Mesenchymal stem cell (in vitro differentiated cells and primary cell): Measurements from ENCODE around the gene RPUSD3.

Source experiments
- DNase-seq: peaks from one replicate; pipeline ENCODE4 v3.0.0-alpha.2; 2013
- H2AFZ ChIP-seq: one replicate; pipeline ENCODE4 v1.6.1; 2013; ENCODE audit warnings: low read depth, mild to moderate bottlenecking, control low read depth, inconsistent platforms, low read length, moderate library complexity
- H2AK5ac ChIP-seq: 2 replicates; pipeline ENCODE4 v1.6.1; 2013; ENCODE audit warnings: low read length, moderate library complexity, mild to moderate bottlenecking, inconsistent platforms; ENCODE audit not compliant: severe bottlenecking
- H2BK120ac ChIP-seq: one replicate; pipeline ENCODE4 v1.6.1; 2013; ENCODE audit warnings: low read depth, mild to moderate bottlenecking, inconsistent platforms, low read length, moderate library complexity
- H2BK12ac ChIP-seq, 2 experiments: one replicate each; pipeline ENCODE4 v1.6.1; 2013; ENCODE audit warnings: inconsistent platforms in 2 of 2, low read length in 2 of 2, mild to moderate bottlenecking in 2 of 2, moderate library complexity in 2 of 2, control low read depth in 1 of 2
- H2BK15ac ChIP-seq: one replicate; pipeline ENCODE4 v1.6.1; 2013; ENCODE audit warnings: mild to moderate bottlenecking, low read depth, inconsistent platforms; ENCODE audit not compliant: poor library complexity, severe bottlenecking
- H2BK5ac ChIP-seq: 2 replicates; pipeline ENCODE4 v1.6.1; 2013; ENCODE audit warnings: low read depth, mild to moderate bottlenecking, low read length, control low read depth, inconsistent platforms; ENCODE audit not compliant: poor library complexity, severe bottlenecking
- H3K14ac ChIP-seq, 2 experiments: one replicate each; pipeline ENCODE4 v1.6.1; 2013; ENCODE audit warnings: inconsistent platforms in 2 of 2, low read length in 2 of 2, control low read depth in 1 of 2, mild to moderate bottlenecking in 1 of 2, moderate library complexity in 1 of 2
- H3K18ac ChIP-seq, 2 experiments: one replicate each; pipeline ENCODE4 v1.6.1; 2013; ENCODE audit warnings: inconsistent platforms in 2 of 2, low read length in 2 of 2, control low read depth in 1 of 2, low read depth in 1 of 2, mild to moderate bottlenecking in 1 of 2
- H3K23ac ChIP-seq, 2 experiments: one replicate each; pipeline ENCODE4 v1.6.1; 2013; ENCODE audit warnings: inconsistent platforms in 2 of 2, low read length in 2 of 2, mild to moderate bottlenecking in 2 of 2, moderate library complexity in 2 of 2, control low read depth in 1 of 2
- H3K27ac ChIP-seq: 2 replicates; pipeline ENCODE4 v1.5.1; 2013; ENCODE audit warnings: mild to moderate bottlenecking, moderate library complexity, low read length, control low read depth, inconsistent platforms; ENCODE audit not compliant: poor library complexity, severe bottlenecking
- H3K27me3 ChIP-seq, 2 experiments: 2 replicates each; pipeline versions ENCODE4 v1.6.1 to v1.7.0; 2013; ENCODE audit warnings: low read length in 2 of 2, mild to moderate bottlenecking in 2 of 2, moderate library complexity in 2 of 2, control low read depth in 1 of 2, inconsistent platforms in 1 of 2; ENCODE audit not compliant: control insufficient read depth in 1 of 2, insufficient read depth in 1 of 2
- H3K36me3 ChIP-seq, 2 experiments: 2 replicates each; pipeline versions ENCODE4 v1.6.1 to v1.7.0; 2013; ENCODE audit warnings: low read length in 2 of 2, control low read depth in 1 of 2, inconsistent platforms in 1 of 2, low read depth in 1 of 2, mild to moderate bottlenecking in 1 of 2; ENCODE audit not compliant: insufficient read depth in 2 of 2, control insufficient read depth in 1 of 2
- H3K4ac ChIP-seq, 2 experiments: one replicate each; pipeline ENCODE4 v1.6.1; 2013; ENCODE audit warnings: inconsistent platforms in 2 of 2, low read length in 2 of 2, mild to moderate bottlenecking in 2 of 2, moderate library complexity in 2 of 2, control low read depth in 1 of 2, low read depth in 1 of 2
- H3K4me1 ChIP-seq: 2 replicates; pipeline ENCODE4 v1.6.1; 2013; ENCODE audit warnings: low read depth, low read length, control low read depth; ENCODE audit not compliant: control insufficient read depth, insufficient read depth
- H3K4me2 ChIP-seq: 2 replicates; pipeline ENCODE4 v1.6.1; 2013; ENCODE audit warnings: low read length, mild to moderate bottlenecking, inconsistent platforms; ENCODE audit not compliant: poor library complexity, severe bottlenecking
- H3K4me3 ChIP-seq, 2 experiments: 2 replicates each; pipeline versions ENCODE4 v1.5.1 to v1.7.0; 2013; ENCODE audit warnings: low read length in 2 of 2, mild to moderate bottlenecking in 2 of 2, control low read depth in 1 of 2, low read depth in 1 of 2; ENCODE audit not compliant: insufficient read depth in 1 of 2
- H3K79me1 ChIP-seq: replicated peaks from 2 replicates; pipeline ENCODE4 v1.6.1; 2013; ENCODE audit warnings: mild to moderate bottlenecking, control low read depth, low read length, inconsistent platforms; ENCODE audit not compliant: poor library complexity, severe bottlenecking
- H3K9ac ChIP-seq: 2 replicates; pipeline ENCODE4 v1.7.0; 2013; ENCODE audit warnings: mild to moderate bottlenecking, low read length, moderate library complexity
- H3K9me3 ChIP-seq: 2 replicates; pipeline ENCODE4 v1.7.0; 2013; ENCODE audit warnings: mild to moderate bottlenecking, low read length; ENCODE audit not compliant: control insufficient read depth
- H4K8ac ChIP-seq: one replicate; pipeline ENCODE4 v1.6.1; 2013; ENCODE audit warnings: inconsistent platforms, mild to moderate bottlenecking, low read length, moderate library complexity
- H4K91ac ChIP-seq: one replicate; pipeline ENCODE4 v1.6.1; 2013; ENCODE audit warnings: mild to moderate bottlenecking, low read length, inconsistent platforms
- WGBS: methylation state at CpG from one replicate; pipeline ENCODE4 v1.1.7; 2013; ENCODE audit warnings: mixed read lengths; 5-methylcytosine and 5-hydroxymethylcytosine counted together

The RPUSD3 gene

GRCh38 chr3:9826815-9827573 is 16.8 kb downstream of the RPUSD3 start:
- no peak overlapping the region for H2AK5ac ChIP-seq
- H3K4me1 ChIP-seq: no peaks in the 10 kb centered on the region
- no peak overlapping the region for H3K4me3 ChIP-seq
- H3K4ac ChIP-seq: peak overlapping the region in 1 of 2 experiments; percentile 85
- no peak overlapping the region for H2AFZ ChIP-seq
- H3K27ac ChIP-seq: no peak overlapping the region
- no peak overlapping the region for H3K18ac ChIP-seq
- no peak overlapping the region for H2BK12ac ChIP-seq
- no peak overlapping the region for H3K14ac ChIP-seq
- no peak overlapping the region for H2BK5ac ChIP-seq
- H2BK15ac ChIP-seq: no peak overlapping the region
- H3K9me3 ChIP-seq: no peaks in the 10 kb centered on the region
- H3K36me3 ChIP-seq: peaks cover 21 to 56% of the 10 kb centered on the region in 2 experiments
- no peak overlapping the region for H4K8ac ChIP-seq
- no peak overlapping the region for H3K4me2 ChIP-seq
- no peak overlapping the region for H3K23ac ChIP-seq
- DNase-seq: peak; percentile 33
- WGBS: 83% methylated on average over 20 of the region's 20 CpGs
- no peaks in the 10 kb centered on the region for H3K27me3 ChIP-seq
- no peaks in the 10 kb centered on the region for H3K79me1 ChIP-seq
- no peak overlapping the region for H3K9ac ChIP-seq
- no peak overlapping the region for H4K91ac ChIP-seq
- H2BK120ac ChIP-seq: no peak overlapping the region

DNA sequence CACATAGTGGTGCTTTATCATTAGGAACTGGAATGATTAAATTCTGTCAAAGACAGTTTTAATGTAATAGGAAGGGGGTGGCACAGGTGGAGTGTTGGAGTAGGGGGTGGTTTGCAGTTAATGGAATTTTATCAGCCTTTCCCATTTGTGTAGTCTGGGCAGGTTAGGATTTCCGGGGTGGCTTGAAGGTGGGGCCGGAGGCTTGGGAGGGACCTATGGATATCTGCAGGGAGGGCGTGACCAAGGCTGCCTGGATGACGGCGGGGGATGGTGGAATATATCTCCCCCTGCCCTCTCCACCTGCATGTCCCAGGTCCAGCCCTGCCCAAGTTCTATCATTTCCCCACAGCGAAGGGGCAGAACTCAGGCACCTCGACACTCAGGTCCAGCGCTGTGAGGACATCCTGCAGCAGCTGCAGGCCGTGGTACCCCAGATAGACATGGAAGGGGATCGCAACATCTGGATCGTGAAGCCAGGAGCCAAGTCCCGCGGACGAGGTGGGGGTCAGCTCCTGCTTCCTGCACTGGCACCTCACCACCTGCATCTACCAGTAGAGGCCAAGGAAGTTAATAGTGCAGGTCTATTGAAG is 18.3 kb downstream of the RPUSD3 start:
- H3K4ac ChIP-seq: no peak overlapping the region
- H4K91ac ChIP-seq: no peak overlapping the region
- H2AFZ ChIP-seq: no peak overlapping the region
- no peaks in the 10 kb centered on the region for H3K4me1 ChIP-seq
- H3K18ac ChIP-seq: no peak overlapping the region
- DNase-seq: no peak
- H2BK5ac ChIP-seq: no peak overlapping the region
- WGBS: 84% methylated on average over 13 of the region's 14 CpGs
- H2BK12ac ChIP-seq: no peak overlapping the region
- no peak overlapping the region for H3K27ac ChIP-seq
- H3K79me1 ChIP-seq: no peaks in the 10 kb centered on the region
- no peak overlapping the region for H3K4me2 ChIP-seq
- no peak overlapping the region for H3K9ac ChIP-seq
- H3K14ac ChIP-seq: peak overlapping the region in 1 of 2 experiments; percentile 23
- peak overlapping the region in 1 of 2 experiments; percentile 48 for H3K23ac ChIP-seq
- no peaks in the 10 kb centered on the region for H3K27me3 ChIP-seq
- no peak overlapping the region for H2BK15ac ChIP-seq
- H3K9me3 ChIP-seq: no peaks in the 10 kb centered on the region
- no peak overlapping the region for H4K8ac ChIP-seq
- peaks cover 24 to 55% of the 10 kb centered on the region in 2 experiments for H3K36me3 ChIP-seq
- no peak overlapping the region for H2AK5ac ChIP-seq
- no peak overlapping the region for H2BK120ac ChIP-seq
- no peak overlapping the region for H3K4me3 ChIP-seq

- 60% methylated on average over 2 of the region's 2 CpGs for WGBS
- H2AFZ ChIP-seq: no peak overlapping the region
- DNase-seq: peak; percentile 49
- H4K91ac ChIP-seq: no peak overlapping the region
- H4K8ac ChIP-seq: no peak overlapping the region
- no peak overlapping the region for H3K4ac ChIP-seq
- H3K14ac ChIP-seq: no peak overlapping the region
- H3K4me1 ChIP-seq: peaks cover under 1% of the 10 kb centered on the region
- no peak overlapping the region for H3K27ac ChIP-seq
- no peaks in the 10 kb centered on the region for H3K27me3 ChIP-seq
- no peak overlapping the region for H2BK5ac ChIP-seq
- no peak overlapping the region for H3K4me2 ChIP-seq
- H2BK12ac ChIP-seq: no peak overlapping the region
- no peak overlapping the region for H3K4me3 ChIP-seq
- H2AK5ac ChIP-seq: no peak overlapping the region
- no peak overlapping the region for H2BK120ac ChIP-seq
- H3K79me1 ChIP-seq: peaks cover under 1% of the 10 kb centered on the region
- no peak overlapping the region for H3K9ac ChIP-seq
- no peak overlapping the region for H3K23ac ChIP-seq
- no peak overlapping the region for H3K18ac ChIP-seq
- no peak overlapping the region for H2BK15ac ChIP-seq
- no peaks in the 10 kb centered on the region for H3K9me3 ChIP-seq
- peaks cover 25 to 45% of the 10 kb centered on the region in 2 experiments for H3K36me3 ChIP-seq
Measured at GRCh38 chr3:9820946-9821345, 22.9 kb downstream of the RPUSD3 start.

DNA sequence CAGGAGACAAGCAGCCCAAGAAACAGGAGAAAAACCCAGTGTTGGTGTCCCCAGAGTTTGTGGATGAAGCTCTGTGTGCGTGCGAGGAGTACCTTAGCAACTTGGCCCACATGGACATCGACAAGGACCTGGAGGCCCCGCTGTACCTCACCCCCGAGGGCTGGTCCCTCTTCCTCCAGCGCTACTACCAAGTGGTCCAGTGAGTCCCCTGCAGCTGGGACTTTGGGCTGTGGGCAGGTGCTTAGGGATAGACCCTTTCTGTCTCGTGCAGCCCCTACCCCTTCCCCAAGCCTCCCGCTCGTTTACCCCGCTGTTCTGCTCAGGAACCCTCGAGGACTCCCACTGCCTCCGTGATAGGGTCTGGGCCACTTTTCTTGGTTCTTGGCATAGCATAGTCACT is 23.3 kb downstream of the RPUSD3 start:
- DNase-seq: no peak
- Histone ChIP-seq H3K4me3 (no peak overlapping the region), H3K9me3 (no peaks in the 10 kb centered on the region), H3K18ac (no peak overlapping the region), H3K36me3 (peaks cover 25 to 45% of the 10 kb centered on the region in 2 experiments), H2AK5ac (no peak overlapping the region), H3K14ac (no peak overlapping the region), H2BK15ac (no peak overlapping the region), H3K4me2 (no peak overlapping the region), H2AFZ (no peak overlapping the region), H2BK120ac (no peak overlapping the region), H3K79me1 (peaks cover 2% of the 10 kb centered on the region), H3K27ac (no peak overlapping the region), H2BK5ac (no peak overlapping the region), H3K23ac (no peak overlapping the region), H3K27me3 (no peaks in the 10 kb centered on the region), H3K4ac (no peak overlapping the region), H4K8ac (no peak overlapping the region), H3K9ac (no peak overlapping the region), H2BK12ac (no peak overlapping the region), H4K91ac (no peak overlapping the region), H3K4me1 (peaks cover 4% of the 10 kb centered on the region)
- WGBS: 94% methylated on average over 12 of the region's 12 CpGs
